Fibroblast of the aortic adventitia (primary cell): ENCODE data around the gene ARHGAP27. TPM values are rescaled to one million over a fixed set of nuclear protein-coding genes. Genes with fewer than 3 reads are reported as not detected.
"Not testable (repeated sequence)": the region's sequence is repeated elsewhere in the genome, so short reads cannot be mapped to it uniquely, and the experiment has no call there.

ENCODE experiments used
- DNase-seq: peaks from one replicate; pipeline ENCODE4 v3.0.0-alpha.2; 2010; ENCODE audit warnings: low read depth
- H3K4me3 ChIP-seq: 2 replicates; pipeline ENCODE4 v1.5.1; 2011; ENCODE audit warnings: low read depth, mild to moderate bottlenecking, control low read depth, low read length, moderate library complexity
- CTCF ChIP-seq: IDR thresholded peaks from 2 replicates; pipeline ENCODE4 v1.5.1; 2011; ENCODE audit warnings: mild to moderate bottlenecking, low read length, control low read depth, inconsistent platforms; ENCODE audit not compliant: insufficient read depth
- total RNA-seq: library from RNA; depleted of rRNA; stranded (reverse); fragments of >200 nt; gene quantifications from 2 replicates; pipeline ENCODE4 v1.2.3, GENCODE V29; 2012; ENCODE audit warnings: low replicate concordance

ARHGAP27 gene
- total RNA-seq, 1 donor: 2.3 TPM

DNA sequence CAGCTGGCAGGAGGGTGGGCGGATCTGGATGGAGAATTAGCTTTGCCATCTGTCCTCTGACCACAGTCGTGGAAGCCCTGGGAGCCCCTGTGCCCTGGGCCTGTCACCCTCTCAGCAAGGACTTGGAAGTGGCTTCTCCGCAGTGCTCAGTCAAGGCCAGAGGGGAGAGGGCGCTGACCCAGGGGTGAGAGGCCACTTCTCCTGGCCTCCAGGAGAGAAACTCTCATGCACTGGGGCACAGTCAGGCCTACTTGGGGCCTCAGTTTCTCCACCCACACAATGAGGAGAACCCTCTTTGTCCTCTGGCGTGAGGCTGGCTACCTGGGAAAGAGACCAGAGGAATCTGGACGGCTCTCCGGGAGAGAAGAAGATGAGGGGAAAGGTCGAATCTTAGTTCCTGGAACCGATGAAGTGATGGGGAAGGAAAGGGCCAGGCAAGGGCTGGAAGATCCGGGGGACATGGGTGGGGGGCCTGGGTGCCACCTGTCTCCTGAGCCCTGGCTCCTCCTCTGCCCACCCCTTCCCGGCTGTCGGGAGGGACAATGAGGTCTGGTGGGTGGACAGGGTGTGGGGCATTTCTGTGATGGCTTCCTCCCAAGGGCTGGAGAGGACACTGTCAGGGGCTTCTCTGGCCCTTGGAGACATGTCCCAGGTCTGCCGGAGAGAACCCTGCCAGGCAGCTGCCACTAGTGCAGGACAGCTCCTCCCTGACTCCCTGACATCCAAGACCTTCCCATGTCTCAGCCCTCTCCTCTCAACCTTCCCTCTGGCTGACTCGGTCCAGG is 9.0 kb upstream of the ARHGAP27 start:
- no peak overlapping the region for H3K4me3 ChIP-seq
- TF ChIP-seq CTCF: no peak
- no peak for DNase-seq

DNA sequence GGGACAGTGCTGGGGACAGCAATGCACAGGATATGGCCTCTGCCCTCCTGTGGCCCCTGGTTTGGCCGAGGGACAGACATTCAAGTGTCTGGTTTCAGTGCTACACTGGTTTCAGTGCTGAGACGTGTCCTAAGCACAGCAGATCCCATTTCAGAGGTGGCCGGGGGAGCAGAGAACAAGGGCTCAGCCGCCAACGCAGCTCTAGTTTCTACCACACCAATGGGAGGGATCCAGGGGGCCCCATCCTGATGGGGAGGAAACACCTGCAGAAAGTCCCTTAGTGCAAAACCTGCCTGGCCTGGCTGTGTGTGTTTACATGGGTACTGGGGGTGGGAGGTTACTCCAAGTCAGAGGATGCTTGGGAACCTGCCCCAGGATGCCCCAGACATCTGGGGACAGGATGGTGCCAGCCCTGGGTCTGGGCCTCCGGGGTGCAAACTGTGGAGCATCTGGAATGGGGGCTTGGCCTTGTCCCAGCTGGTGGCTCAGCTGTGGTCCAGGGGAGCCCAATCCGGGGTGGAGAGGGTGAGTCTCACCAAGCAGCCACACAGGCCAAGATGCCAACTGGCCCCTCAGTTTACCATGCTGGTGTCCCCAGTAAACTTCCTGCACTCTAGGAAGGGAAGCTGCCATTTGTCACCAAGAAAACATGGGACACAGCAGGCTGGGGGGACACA is 8.3 kb upstream of the ARHGAP27 start:
- DNase-seq, H3K4me3 ChIP-seq: not testable (repeated sequence)

DNA sequence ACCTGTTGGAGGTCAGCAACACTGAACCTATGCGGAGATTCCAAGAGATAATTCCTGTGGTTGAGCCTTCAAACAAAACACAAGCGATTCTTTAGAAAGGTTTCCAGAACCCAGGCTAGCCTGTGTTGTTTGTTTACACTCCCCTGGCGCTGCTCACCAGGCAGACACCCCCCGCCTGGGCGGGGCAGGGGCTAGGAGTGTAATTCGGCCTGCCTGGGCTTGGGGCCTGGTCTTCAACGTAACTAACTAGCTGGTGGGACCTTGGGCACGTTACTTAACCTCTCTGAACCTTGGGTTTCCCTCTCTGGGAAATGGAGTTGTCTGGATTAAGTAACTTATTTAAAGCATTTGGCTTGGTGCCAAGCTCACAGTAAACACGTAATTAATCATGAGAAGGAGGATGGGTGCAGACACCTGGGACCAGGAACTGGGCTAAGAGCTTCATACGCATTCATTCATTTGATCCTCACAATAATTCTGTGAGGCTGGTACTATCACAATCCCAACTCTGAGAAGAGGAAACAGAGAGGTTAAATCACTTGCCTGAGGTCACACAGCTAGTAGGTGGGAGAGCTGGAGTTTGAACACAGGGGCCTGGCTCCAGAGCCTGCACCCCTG is 7.6 kb upstream of the ARHGAP27 start:
- TF ChIP-seq CTCF: no peak
- DNase-seq: peak; percentile 25
- no peak overlapping the region for H3K4me3 ChIP-seq

DNA sequence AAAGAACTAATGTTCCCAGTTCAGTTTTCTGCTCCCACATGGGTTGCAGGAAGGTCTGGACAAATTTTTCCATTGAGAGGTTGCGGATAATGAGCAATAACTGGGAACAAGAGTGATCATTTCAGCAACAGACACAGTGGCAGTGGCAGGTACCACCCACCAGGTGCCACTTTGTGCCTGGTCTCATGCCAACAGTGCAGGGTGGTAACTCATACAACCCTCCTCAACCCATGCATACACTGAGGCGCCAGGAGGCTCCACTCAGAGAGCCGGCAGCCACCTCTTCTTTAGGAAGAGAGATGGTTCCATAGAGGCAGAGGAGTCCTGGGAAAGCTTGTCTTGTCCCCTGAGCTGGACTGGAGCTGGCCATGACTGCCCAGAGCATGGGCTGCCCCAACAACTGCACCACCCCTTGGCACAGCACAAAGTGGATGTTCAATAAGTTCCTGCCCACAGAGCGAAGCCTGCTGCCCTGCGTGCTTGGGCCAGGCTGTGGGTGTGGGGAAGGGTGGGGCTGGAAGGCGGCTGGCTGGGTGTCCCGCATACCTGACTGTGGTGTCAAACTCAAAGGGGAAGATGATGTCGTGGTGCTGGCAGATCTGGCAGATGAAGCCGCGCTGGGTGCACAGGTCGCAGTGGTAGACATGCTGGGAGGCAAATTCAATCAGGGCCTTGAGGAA is 6.4 kb upstream of the ARHGAP27 start:
- TF ChIP-seq CTCF: no peak
- no peak overlapping the region for H3K4me3 ChIP-seq
- DNase-seq: no peak

- no peak for TF ChIP-seq CTCF
- no peak overlapping the region for H3K4me3 ChIP-seq
- DNase-seq: no peak
Observed at GRCh38 chr17:45437465-45438283, 5.0 kb upstream of the ARHGAP27 start.

GRCh38 chr17:45436625-45437464 is 4.2 kb upstream of the ARHGAP27 start:
- TF ChIP-seq CTCF: no peak
- no peak for DNase-seq
- no peak overlapping the region for H3K4me3 ChIP-seq
